ENCODE measurements around the gene HDAC4. TPM values are rescaled to one million over a fixed set of nuclear protein-coding genes. Genes with fewer than 3 reads are reported as not detected.

Gene HDAC4
- total and polyA plus RNA-seq, 2 of the 8 experiments (the other 6 are each of a cell fraction or from before 2014, with no cell fraction given): 15.4 to 31.5 TPM

DNA sequence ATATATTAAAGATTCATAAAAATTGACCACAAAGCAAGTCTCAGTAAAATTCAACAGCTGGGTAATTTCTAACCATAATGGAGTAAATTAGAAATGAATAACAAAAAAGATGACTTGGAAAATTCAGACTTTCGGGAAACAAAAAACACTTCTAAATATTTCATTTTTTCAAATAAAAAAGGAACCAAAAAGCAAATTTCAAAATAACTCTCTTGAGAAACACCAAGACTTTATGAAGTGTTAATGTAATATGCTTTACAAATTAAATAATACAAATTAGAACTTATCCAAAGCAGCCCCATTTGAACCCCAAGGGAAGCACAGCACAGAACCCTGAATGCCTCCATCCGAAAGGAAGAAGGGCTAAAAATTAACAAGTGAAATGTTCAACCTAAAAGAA lies 175.9 kb downstream of the HDAC4 start:
- no peaks in the 10 kb centered on the region for H3K23me2 ChIP-seq (ENCODE audit: low read depth, low read length)
- H3K14ac ChIP-seq (ENCODE audit: insufficient read length): no peak overlapping the region
- peaks cover 0 to 89% of the 10 kb centered on the region in 2 experiments; a peak in 2 of 4 replicates for H3K79me2 ChIP-seq (ENCODE audit: control insufficient read depth in 1 of 2, insufficient read depth in 2 of 2, low read length in 2 of 2)
- no peak overlapping the region for H3K23ac ChIP-seq (ENCODE audit: insufficient read length)
- no peak overlapping the region for H2BK20ac ChIP-seq (ENCODE audit: low read length)
- FAIRE-seq (no peak), DNase-seq (ENCODE audit: low read depth in 1 of 2, low spot score in 2 of 2) (no peak)
- no peak overlapping the region for H2BK5ac ChIP-seq (ENCODE audit: low read depth, low read length)
- no peak overlapping the region for H3K4me3 ChIP-seq (ENCODE audit: extremely low read depth in 1 of 4, insufficient read depth in 2 of 4, low read depth in 3 of 4, low read length in 4 of 4)
- H3K4me2 ChIP-seq (ENCODE audit: insufficient read depth in 1 of 2, low read depth in 2 of 2, low read length in 2 of 2): no peak overlapping the region
- H3K9ac ChIP-seq (replicated peaks in 1 of 4; ENCODE audit: extremely low read depth in 1 of 4, low read depth in 3 of 4, low read length in 3 of 4): no peak overlapping the region
- H2BK15ac ChIP-seq (ENCODE audit: low read length): no peak overlapping the region
- H4K8ac ChIP-seq (ENCODE audit: extremely low read depth, insufficient read depth, low read length): no peak overlapping the region
- no peak overlapping the region for H2BK120ac ChIP-seq (replicated peaks; ENCODE audit: low read depth, low read length)
- H3K56ac ChIP-seq (replicated peaks; ENCODE audit: insufficient read length, low read depth, low read length): no peak overlapping the region
- H4K91ac ChIP-seq (replicated peaks; ENCODE audit: insufficient read length, low read length): no peak overlapping the region
- H3K27me3 ChIP-seq (replicated peaks in 1 of 4; ENCODE audit: control insufficient read depth in 3 of 4, extremely low read depth in 1 of 4, insufficient read depth in 3 of 4, low read length in 3 of 4): no peaks in the 10 kb centered on the region
- no peak overlapping the region for H2BK12ac ChIP-seq (ENCODE audit: low read depth, low read length)
- H3K4ac ChIP-seq (replicated peaks; ENCODE audit: insufficient read length, low read depth, low read length): no peak overlapping the region
- TF ChIP-seq SIN3A (conservative IDR thresholded peaks at IDR 0.05 in 1 of 2, IDR thresholded peaks at IDR 0.05 in 1 of 2; ENCODE audit: low read depth in 1 of 2, low read length in 2 of 2) (no peak), KDM5A (IDR thresholded peaks at IDR 0.05; ENCODE audit: low read length) (no peak), JUND (IDR thresholded peaks at IDR 0.05; ENCODE audit: low read length) (no peak), HDAC6 (IDR thresholded peaks at IDR 0.05; ENCODE audit: low read depth, low read length) (no peak), RBBP5 (IDR thresholded peaks at IDR 0.05; ENCODE audit: borderline replicate concordance, low read depth, low read length) (no peak), RNF2 (IDR thresholded peaks at IDR 0.05; ENCODE audit: borderline replicate concordance, low read depth, low read length, missing control alignments, poor library complexity, severe bottlenecking) (no peak), ZNF274 (IDR thresholded peaks at IDR 0.05; ENCODE audit: borderline replicate concordance, extremely low read depth, low read length) (no peak), JUN (IDR thresholded peaks at IDR 0.05; ENCODE audit: low read depth, low read length) (no peak), CREB1 (IDR thresholded peaks at IDR 0.05) (no peak), NRF1 (IDR thresholded peaks at IDR 0.05; ENCODE audit: low read depth, low read length) (no peak), BCL11A (IDR thresholded peaks at IDR 0.05; ENCODE audit: low read depth in 2 of 2, low read length in 2 of 2) (no peak), TAF1 (IDR thresholded peaks at IDR 0.05; ENCODE audit: low read depth, low read length) (no peak), CTBP2 (IDR thresholded peaks at IDR 0.05; ENCODE audit: borderline replicate concordance, insufficient read depth, insufficient read length, low read length) (no peak), SIRT6 (IDR thresholded peaks at IDR 0.05; ENCODE audit: low read length) (no peak), MAFK (IDR thresholded peaks at IDR 0.05; ENCODE audit: low read depth, low read length) (no peak)
- CTCF ChIA-PET (ENCODE audit: partially characterized antibody): interaction anchor here (0.9 kb wide), 1 partner anchor 81 kb away, joined by 3 read pairs; no protein-coding TSS in a partner anchor
- H3K4me1 ChIP-seq (replicated peaks in 1 of 4; ENCODE audit: control insufficient read depth in 3 of 4, insufficient read depth in 4 of 4, low read length in 3 of 4): peaks cover 0 to 25% (median 8%) of the 10 kb centered on the region in 4 experiments; a peak in 5 of 7 replicates
- H3K79me1 ChIP-seq (ENCODE audit: low read depth, low read length): peaks cover 26% of the 10 kb centered on the region
- no peaks in the 10 kb centered on the region for H3K36me3 ChIP-seq (ENCODE audit: control insufficient read depth in 2 of 4, insufficient read depth in 4 of 4, low read length in 3 of 4)
- H2AFZ ChIP-seq (ENCODE audit: low read length): no peak overlapping the region
- 100% methylated on average over 2 of the region's 2 CpGs; no CpG with 5 or more reads in 1 of the 2 experiments for WGBS, 2 experiments (ENCODE audit: extremely low coverage in 1 of 2, insufficient coverage in 1 of 2, insufficient read length in 1 of 2, insufficient replicate concordance in 2 of 2, low coverage in 1 of 2, low lambda C conversion rate in 2 of 2, missing lambda C conversion rate in 1 of 2)
- H3K18ac ChIP-seq (ENCODE audit: extremely low read depth, low read length): no peak overlapping the region
- H4K20me1 ChIP-seq (replicated peaks in 1 of 2; ENCODE audit: control insufficient read depth in 1 of 2, insufficient read depth in 2 of 2, low read length in 2 of 2): peaks cover 9 to 16% of the 10 kb centered on the region in 2 experiments
- no peak overlapping the region for H2AK5ac ChIP-seq (ENCODE audit: low read depth, low read length)
- no peak overlapping the region for H3K27ac ChIP-seq (ENCODE audit: low read depth, low read length)
- H3K9me3 ChIP-seq (ENCODE audit: insufficient read depth in 2 of 2, low read depth in 1 of 2, low read length in 1 of 2): no peaks in the 10 kb centered on the region
- POLR2A ChIA-PET (ENCODE audit: partially characterized antibody): no interaction called here
- H4K5ac ChIP-seq (ENCODE audit: insufficient read length, low read depth, low read length): no peak overlapping the region

Measured in H1 (cell line).